WTC11 (cell line): ENCODE data around the gene REEP3. TPM values are rescaled to one million over a fixed set of nuclear protein-coding genes. Genes with fewer than 3 reads are reported as not detected.

Source experiments
- ATAC-seq: fragments of 200-7000 bp; cut with Tn5 transposase; 2 replicates; pipeline ENCODE4 v1.10.0; 2021; ENCODE audit warnings: mild to moderate bottlenecking, moderate library complexity
- CTCF ChIA-PET: fragments of 300-600 bp; sonication (Branson Sonifier 250); formaldehyde crosslinking; loops from one replicate; lab custom pipeline; 2021; ENCODE audit warnings: antibody characterized with exemption; lab: Charles Lee
- POLR2A ChIA-PET: fragments of 350-600 bp; sonication (Branson Sonifier 250); formaldehyde crosslinking; loops from one replicate; lab custom pipeline; 2021; ENCODE audit warnings: antibody characterized with exemption; lab: Charles Lee
- DNase-seq: peaks from one replicate; pipeline ENCODE4 v3.0.0; 2021; ENCODE audit warnings: low spot score
- H3K27ac Mint-ChIP-seq: 2 replicates; pipeline ENCODE4 v1.8.0; 2021; ENCODE audit warnings: mixed read lengths
- H3K27me3 Mint-ChIP-seq: 2 replicates; pipeline ENCODE4 v1.8.0; 2021; ENCODE audit warnings: low read depth, mild to moderate bottlenecking, moderate library complexity, mixed read lengths
- H3K36me3 Mint-ChIP-seq: 2 replicates; pipeline ENCODE4 v1.8.0; 2021; ENCODE audit warnings: mixed read lengths
- H3K4me1 Mint-ChIP-seq: 2 replicates; pipeline ENCODE4 v1.8.0; 2022; ENCODE audit warnings: mixed read lengths
- H3K4me3 Mint-ChIP-seq: 2 replicates; pipeline ENCODE4 v1.8.0; 2021; ENCODE audit warnings: mild to moderate bottlenecking, moderate library complexity, mixed read lengths
- H3K9me3 Mint-ChIP-seq: 2 replicates; pipeline ENCODE4 v1.8.0; 2021; ENCODE audit warnings: mixed read lengths
- AFF4 ChIP-seq: sonication (generic); formaldehyde crosslinking; IDR thresholded peaks from 2 replicates; pipeline ENCODE4 v1.8.1; 2023; ENCODE audit warnings: mild to moderate bottlenecking, missing genetic modification reagents, borderline replicate concordance
- AR ChIP-seq: fragments of 250-450 bp; sonication (Bioruptor Pico); IDR thresholded peaks from 2 replicates; pipeline ENCODE4 v1.9.0; 2021; ENCODE audit warnings: mild to moderate bottlenecking
- ARID4B ChIP-seq: sonication (generic); formaldehyde crosslinking; IDR thresholded peaks from 2 replicates; pipeline ENCODE4 v1.8.0; 2023; ENCODE audit warnings: missing genetic modification reagents, mild to moderate bottlenecking, borderline replicate concordance
- CREB1 ChIP-seq: sonication (generic); formaldehyde crosslinking; IDR thresholded peaks from 2 replicates; pipeline ENCODE4 v1.8.0; 2023; ENCODE audit warnings: mild to moderate bottlenecking, missing genetic modification reagents
- GRHL2 ChIP-seq: fragments of 250-450 bp; sonication (Bioruptor Pico); IDR thresholded peaks from 2 replicates; pipeline ENCODE4 v1.8.0; 2022; ENCODE audit warnings: mild to moderate bottlenecking, moderate library complexity; ENCODE audit not compliant: insufficient replicate concordance, severe bottlenecking
- IRF2 ChIP-seq: sonication (generic); formaldehyde crosslinking; IDR thresholded peaks from 2 replicates; pipeline ENCODE4 v1.8.0; 2022; ENCODE audit warnings: low read depth, missing genetic modification reagents, borderline replicate concordance
- MXD4 ChIP-seq: fragments of 250-450 bp; sonication (Bioruptor Pico); IDR thresholded peaks from 2 replicates; pipeline ENCODE4 v1.8.0; 2021; ENCODE audit warnings: mild to moderate bottlenecking, moderate library complexity, borderline replicate concordance
- NR2C2 ChIP-seq: sonication (generic); formaldehyde crosslinking; IDR thresholded peaks from 2 replicates; pipeline ENCODE4 v1.8.0; 2022; ENCODE audit warnings: mild to moderate bottlenecking, missing genetic modification reagents
- TCF7 ChIP-seq: sonication (generic); formaldehyde crosslinking; IDR thresholded peaks from 2 replicates; pipeline ENCODE4 v1.8.0; 2022; ENCODE audit warnings: mild to moderate bottlenecking, low read depth, missing genetic modification reagents, moderate library complexity
- TEAD1 ChIP-seq: sonication (generic); formaldehyde crosslinking; IDR thresholded peaks from 2 replicates; pipeline ENCODE4 v1.8.0; 2022; ENCODE audit warnings: mild to moderate bottlenecking, missing genetic modification reagents
- TP53 ChIP-seq: sonication (generic); formaldehyde crosslinking; IDR thresholded peaks from 2 replicates; pipeline ENCODE4 v1.8.1; 2023; ENCODE audit warnings: mild to moderate bottlenecking, missing genetic modification reagents
- USF1 ChIP-seq: sonication (generic); formaldehyde crosslinking; IDR thresholded peaks from 2 replicates; pipeline ENCODE4 v1.8.0; 2022; ENCODE audit warnings: mild to moderate bottlenecking, missing genetic modification reagents
- ZBTB21 ChIP-seq: sonication (generic); formaldehyde crosslinking; IDR thresholded peaks from 2 replicates; pipeline ENCODE4 v1.8.1; 2023; ENCODE audit warnings: mild to moderate bottlenecking, missing genetic modification reagents, borderline replicate concordance
- ZNF232 ChIP-seq: sonication (generic); formaldehyde crosslinking; IDR thresholded peaks from 2 replicates; pipeline ENCODE4 v1.8.0; 2022; ENCODE audit warnings: mild to moderate bottlenecking, missing genetic modification reagents
- ZNF425 ChIP-seq: fragments of 250-450 bp; sonication (Bioruptor Pico); conservative IDR thresholded peaks from 2 replicates; pipeline ENCODE4 v1.9.0; 2021; ENCODE audit warnings: mild to moderate bottlenecking
- total RNA-seq: library from RNA; stranded (reverse); gene quantifications from 3 replicates; pipeline ENCODE4 v1.2.3, GENCODE V29; 2021
- TF ChIP-seq, protein P1 (sequence below): sonication (generic); formaldehyde crosslinking; IDR thresholded peaks from 2 replicates; pipeline ENCODE4 v1.8.1; 2023; ENCODE audit warnings: mild to moderate bottlenecking, missing genetic modification reagents
- TF ChIP-seq, protein P2 (sequence below): sonication (generic); formaldehyde crosslinking; conservative IDR thresholded peaks from 2 replicates; pipeline ENCODE4 v1.8.1; 2023; ENCODE audit warnings: mild to moderate bottlenecking, low read depth, missing genetic modification reagents, moderate library complexity

REEP3 gene
- total RNA-seq, 1 experiment from 2014 or later = 18.5 TPM

GRCh38 chr10:63549810-63550209 is 28.6 kb downstream of the REEP3 start:
- Mint-ChIP-seq H3K27me3 (no peaks in the 10 kb centered on the region), H3K4me3 (no peak overlapping the region), H3K9me3 (no peaks in the 10 kb centered on the region), H3K4me1 (peaks cover 25% of the 10 kb centered on the region), H3K27ac (no peak overlapping the region), H3K36me3 (peaks cover 6% of the 10 kb centered on the region; the same call in 1 of the 2 replicates)
- ATAC-seq = no peak
- ChIA-PET POLR2A (no interaction called here), CTCF (no interaction called here)
- no peak for DNase-seq
- TF ChIP-seq GRHL2 (no peak), ZNF232 (CRISPR knock-in tag) (no peak), TCF7 (CRISPR knock-in tag) (no peak), ZBTB21 (CRISPR knock-in tag) (no peak), AFF4 (CRISPR knock-in tag) (no peak), CREB1 (CRISPR knock-in tag) (no peak), MXD4 (CRISPR knock-in tag) (no peak), ZNF425 (CRISPR knock-in tag) (no peak), TP53 (CRISPR knock-in tag) (no peak), NR2C2 (no peak), USF1 (CRISPR knock-in tag) (no peak), ARID4B (no peak), IRF2 (CRISPR knock-in tag) (no peak), AR (CRISPR knock-in tag) (no peak), TEAD1 (CRISPR knock-in tag) (no peak)
- TF ChIP-seq, protein P1, sequence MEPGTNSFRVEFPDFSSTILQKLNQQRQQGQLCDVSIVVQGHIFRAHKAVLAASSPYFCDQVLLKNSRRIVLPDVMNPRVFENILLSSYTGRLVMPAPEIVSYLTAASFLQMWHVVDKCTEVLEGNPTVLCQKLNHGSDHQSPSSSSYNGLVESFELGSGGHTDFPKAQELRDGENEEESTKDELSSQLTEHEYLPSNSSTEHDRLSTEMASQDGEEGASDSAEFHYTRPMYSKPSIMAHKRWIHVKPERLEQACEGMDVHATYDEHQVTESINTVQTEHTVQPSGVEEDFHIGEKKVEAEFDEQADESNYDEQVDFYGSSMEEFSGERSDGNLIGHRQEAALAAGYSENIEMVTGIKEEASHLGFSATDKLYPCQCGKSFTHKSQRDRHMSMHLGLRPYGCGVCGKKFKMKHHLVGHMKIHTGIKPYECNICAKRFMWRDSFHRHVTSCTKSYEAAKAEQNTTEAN (CRISPR knock-in tag) = no peak
- TF ChIP-seq, protein P2, sequence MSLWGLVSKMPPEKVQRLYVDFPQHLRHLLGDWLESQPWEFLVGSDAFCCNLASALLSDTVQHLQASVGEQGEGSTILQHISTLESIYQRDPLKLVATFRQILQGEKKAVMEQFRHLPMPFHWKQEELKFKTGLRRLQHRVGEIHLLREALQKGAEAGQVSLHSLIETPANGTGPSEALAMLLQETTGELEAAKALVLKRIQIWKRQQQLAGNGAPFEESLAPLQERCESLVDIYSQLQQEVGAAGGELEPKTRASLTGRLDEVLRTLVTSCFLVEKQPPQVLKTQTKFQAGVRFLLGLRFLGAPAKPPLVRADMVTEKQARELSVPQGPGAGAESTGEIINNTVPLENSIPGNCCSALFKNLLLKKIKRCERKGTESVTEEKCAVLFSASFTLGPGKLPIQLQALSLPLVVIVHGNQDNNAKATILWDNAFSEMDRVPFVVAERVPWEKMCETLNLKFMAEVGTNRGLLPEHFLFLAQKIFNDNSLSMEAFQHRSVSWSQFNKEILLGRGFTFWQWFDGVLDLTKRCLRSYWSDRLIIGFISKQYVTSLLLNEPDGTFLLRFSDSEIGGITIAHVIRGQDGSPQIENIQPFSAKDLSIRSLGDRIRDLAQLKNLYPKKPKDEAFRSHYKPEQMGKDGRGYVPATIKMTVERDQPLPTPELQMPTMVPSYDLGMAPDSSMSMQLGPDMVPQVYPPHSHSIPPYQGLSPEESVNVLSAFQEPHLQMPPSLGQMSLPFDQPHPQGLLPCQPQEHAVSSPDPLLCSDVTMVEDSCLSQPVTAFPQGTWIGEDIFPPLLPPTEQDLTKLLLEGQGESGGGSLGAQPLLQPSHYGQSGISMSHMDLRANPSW (CRISPR knock-in tag) = no peak
